ENCODE measurements around the gene DBN1. TPM values are rescaled to one million over a fixed set of nuclear protein-coding genes. Genes with fewer than 3 reads are reported as not detected.

The DBN1 gene
- polyA plus RNA-seq, 2 of the 4 experiments (the other 2 are of a cell fraction) = 47.7 to 107 TPM

DNA sequence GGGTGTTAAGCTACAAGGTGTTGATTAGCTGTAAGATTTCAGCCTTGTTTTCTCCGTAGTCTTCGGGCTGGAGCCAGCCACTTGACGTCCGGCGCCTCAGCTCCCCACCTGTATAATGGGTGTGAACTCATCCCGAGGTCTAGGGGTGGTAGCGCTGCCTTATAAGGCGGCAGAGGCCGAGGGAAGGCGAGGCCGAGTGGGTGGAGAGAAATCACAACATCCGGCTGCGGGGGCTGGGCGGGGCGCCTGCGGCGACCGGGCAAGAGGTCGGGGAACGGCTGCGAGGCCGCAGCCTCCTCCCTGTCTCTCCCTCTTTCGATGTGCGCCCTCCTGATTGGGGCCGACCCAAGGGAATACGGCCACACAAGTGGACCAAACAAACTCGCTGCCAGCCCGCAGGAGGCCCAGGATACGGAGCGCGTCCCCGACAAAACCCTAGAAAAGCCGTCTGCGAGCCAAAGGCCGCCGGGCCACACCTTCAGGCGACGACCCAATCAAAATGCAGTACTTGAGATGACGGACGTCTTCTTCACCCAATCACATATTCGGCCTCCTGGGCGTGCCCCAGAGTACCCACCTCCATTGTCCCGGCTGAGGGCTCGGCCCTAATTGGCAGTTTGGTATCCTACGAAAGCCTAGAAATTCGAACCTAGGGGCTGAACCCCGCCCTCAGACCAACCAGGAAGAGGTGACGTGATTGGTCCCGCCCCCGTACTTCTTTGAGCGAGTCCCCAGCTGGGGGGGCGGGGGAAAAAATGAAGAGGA lies 47.5 kb downstream of the DBN1 start:
- DNase-seq (ENCODE audit: low read depth in 1 of 2, low spot score in 1 of 2) (peak; percentile 99 to 100), FAIRE-seq (peak; percentile 61), ATAC-seq (peak; percentile 82 to 95)
- 0 out of 2 replicates have a peak, but pooled peaks have one; percentile 23 for TF ChIP-seq EHF (CRISPR knock-in tag; IDR thresholded peaks at IDR 0.05)
- no peak; the same call in 1 of the 2 replicates for TF ChIP-seq FOSB (CRISPR knock-in tag; IDR thresholded peaks at IDR 0.05)
- no peak for TF ChIP-seq GATA3 (IDR thresholded peaks at IDR 0.05; ENCODE audit: borderline replicate concordance)
- TF ChIP-seq HOXA7 (CRISPR knock-in tag; IDR thresholded peaks at IDR 0.05) = no peak; the same call in 1 of the 2 replicates
- TF ChIP-seq, protein P1, sequence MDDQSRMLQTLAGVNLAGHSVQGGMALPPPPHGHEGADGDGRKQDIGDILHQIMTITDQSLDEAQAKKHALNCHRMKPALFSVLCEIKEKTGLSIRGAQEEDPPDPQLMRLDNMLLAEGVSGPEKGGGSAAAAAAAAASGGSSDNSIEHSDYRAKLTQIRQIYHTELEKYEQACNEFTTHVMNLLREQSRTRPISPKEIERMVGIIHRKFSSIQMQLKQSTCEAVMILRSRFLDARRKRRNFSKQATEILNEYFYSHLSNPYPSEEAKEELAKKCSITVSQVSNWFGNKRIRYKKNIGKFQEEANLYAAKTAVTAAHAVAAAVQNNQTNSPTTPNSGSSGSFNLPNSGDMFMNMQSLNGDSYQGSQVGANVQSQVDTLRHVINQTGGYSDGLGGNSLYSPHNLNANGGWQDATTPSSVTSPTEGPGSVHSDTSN (IDR thresholded peaks at IDR 0.05) = peak; percentile 95
- TF ChIP-seq E2F6 (IDR thresholded peaks at IDR 0.05; ENCODE audit: borderline replicate concordance, low read depth) = peak; percentile 66; the same call in 1 of the 2 replicates
- peak; percentile 96 for TF ChIP-seq KDM1A (IDR thresholded peaks at IDR 0.05; ENCODE audit: low read depth)
- peak; percentile 49; the same call in 1 of the 2 replicates for TF ChIP-seq MYC (IDR thresholded peaks at IDR 0.05; ENCODE audit: borderline replicate concordance, low read length)
- TF ChIP-seq CHD2 (IDR thresholded peaks at IDR 0.05; ENCODE audit: low read length, partially characterized antibody) = peak; percentile 10
- TF ChIP-seq RARB (CRISPR knock-in tag; IDR thresholded peaks at IDR 0.05) = no peak
- TF ChIP-seq HDAC2 (IDR thresholded peaks at IDR 0.05) = peak; percentile 80; the same call in 1 of the 2 replicates
- TF ChIP-seq ZFP36 (IDR thresholded peaks at IDR 0.05; ENCODE audit: borderline replicate concordance, partially characterized antibody) = peak; percentile 66
- TF ChIP-seq, protein P2, sequence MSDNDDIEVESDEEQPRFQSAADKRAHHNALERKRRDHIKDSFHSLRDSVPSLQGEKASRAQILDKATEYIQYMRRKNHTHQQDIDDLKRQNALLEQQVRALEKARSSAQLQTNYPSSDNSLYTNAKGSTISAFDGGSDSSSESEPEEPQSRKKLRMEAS (IDR thresholded peaks at IDR 0.05) = peak; percentile 70; the same call in 1 of the 2 replicates
- TF ChIP-seq, protein P3, sequence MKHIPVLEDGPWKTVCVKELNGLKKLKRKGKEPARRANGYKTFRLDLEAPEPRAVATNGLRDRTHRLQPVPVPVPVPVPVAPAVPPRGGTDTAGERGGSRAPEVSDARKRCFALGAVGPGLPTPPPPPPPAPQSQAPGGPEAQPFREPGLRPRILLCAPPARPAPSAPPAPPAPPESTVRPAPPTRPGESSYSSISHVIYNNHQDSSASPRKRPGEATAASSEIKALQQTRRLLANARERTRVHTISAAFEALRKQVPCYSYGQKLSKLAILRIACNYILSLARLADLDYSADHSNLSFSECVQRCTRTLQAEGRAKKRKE (CRISPR knock-in tag; IDR thresholded peaks at IDR 0.05; ENCODE audit: low read depth) = no peak
- TF ChIP-seq RFX5 (IDR thresholded peaks at IDR 0.05) = peak; percentile 19
- 0 out of 2 replicates have a peak, but pooled peaks have one; percentile 21 for TF ChIP-seq MAZ (IDR thresholded peaks at IDR 0.05; ENCODE audit: borderline replicate concordance, low read depth, low read length)
- peak; percentile 78; the same call in 2 of the 3 replicates for TF ChIP-seq BCL3 (IDR thresholded peaks at IDR 0.05)
- TF ChIP-seq NPAS2 (CRISPR knock-in tag; IDR thresholded peaks at IDR 0.05; ENCODE audit: borderline replicate concordance) = no peak
- peak; percentile 95 for TF ChIP-seq PHF8 (IDR thresholded peaks at IDR 0.05; ENCODE audit: borderline replicate concordance, low read depth)
- no peak for TF ChIP-seq MAFK (IDR thresholded peaks at IDR 0.05; ENCODE audit: partially characterized antibody)
- peak; percentile 63 to 84; a peak in 3 of 5 replicates for TF ChIP-seq JUN (IDR thresholded peaks at IDR 0.05)
- peak; percentile 70; the same call in 1 of the 2 replicates for TF ChIP-seq TFCP2L1 (CRISPR knock-in tag; IDR thresholded peaks at IDR 0.05)
- peak; percentile 64; the same call in 1 of the 2 replicates for TF ChIP-seq HOXB5 (CRISPR knock-in tag; IDR thresholded peaks at IDR 0.05)
- TF ChIP-seq USF2 (IDR thresholded peaks at IDR 0.05) = peak; percentile 21; the same call in 1 of the 2 replicates
- no peak for TF ChIP-seq EHMT2 (IDR thresholded peaks at IDR 0.05; ENCODE audit: low read depth)
- peak; percentile 77; the same call in 1 of the 2 replicates for TF ChIP-seq RCOR1 (IDR thresholded peaks at IDR 0.05; ENCODE audit: low read depth, low read length)
- Histone ChIP-seq H3K9me3 (no peaks in the 10 kb centered on the region), H3K4me2 (peak overlapping the region; percentile 80), H3K27ac (peak overlapping the region; percentile 82 to 87), H3K4me3 (peak overlapping the region; percentile 44), H3K4me1 (peaks cover 17% of the 10 kb centered on the region)
- ChIA-PET CTCF (interaction anchor here (0.6 to 36.0 kb wide), 6 partner anchors 22 to 75 kb away, joined by 3 to 871 read pairs (median 4); partner anchors contain the start of gene PRR7), POLR2A (interaction anchor here (0.6 to 3.0 kb wide), 20 partner anchors 11 to 312 kb away, joined by 3 to 41 read pairs (median 5); partner anchors contain the start of gene PRR7)
- WGBS (ENCODE audit: missing lambda C conversion rate) = under 1% methylated on average over 37 of the region's 52 CpGs

Measured in A549 (cell line).